ENCODE measurements around the gene PCDH9.
"Not testable (repeated sequence)": the region's sequence is repeated elsewhere in the genome, so short reads cannot be mapped to it uniquely, and the experiment has no call there.

Gene PCDH9

DNA sequence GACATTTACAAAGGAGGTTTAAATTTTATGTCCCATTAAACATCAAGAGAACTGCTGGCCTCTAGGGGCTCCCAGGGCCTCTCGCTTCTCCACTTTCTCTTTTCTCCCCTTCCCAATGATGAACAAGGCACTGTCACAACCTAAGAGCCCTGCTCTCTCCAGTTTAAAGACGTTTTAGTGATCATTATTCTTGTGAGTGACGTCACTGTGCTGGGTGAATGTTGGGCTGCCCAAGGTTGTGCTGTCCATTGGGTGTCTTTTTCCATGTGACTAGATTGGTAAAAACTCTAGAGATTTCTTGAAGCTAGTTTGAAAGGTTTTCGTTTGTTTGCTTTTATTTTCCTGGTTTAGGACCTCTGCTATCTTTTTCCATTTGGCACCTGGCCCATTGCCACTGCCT, 602.6 kb downstream of the PCDH9 start:
- no peak for DNase-seq

DNA sequence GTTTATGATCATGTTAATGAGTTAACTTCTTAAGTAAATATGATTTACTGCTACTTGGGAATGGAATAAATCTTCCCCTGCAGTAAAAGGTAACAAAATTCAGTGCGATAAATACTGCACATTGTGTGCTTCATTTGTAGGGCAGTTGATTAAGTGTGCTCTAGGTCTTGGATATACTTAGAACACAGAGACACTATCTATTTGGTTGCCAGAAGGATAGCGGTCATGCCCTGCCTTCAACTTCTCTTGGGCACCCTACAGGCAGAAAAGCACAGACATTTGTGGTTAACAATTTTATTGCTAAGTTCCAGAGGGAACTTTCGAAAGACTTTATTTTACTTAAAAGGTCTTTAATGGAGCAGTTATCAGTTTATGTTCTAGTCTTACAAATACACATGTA, 605.8 kb downstream of the PCDH9 start:
- no peak for DNase-seq

DNA sequence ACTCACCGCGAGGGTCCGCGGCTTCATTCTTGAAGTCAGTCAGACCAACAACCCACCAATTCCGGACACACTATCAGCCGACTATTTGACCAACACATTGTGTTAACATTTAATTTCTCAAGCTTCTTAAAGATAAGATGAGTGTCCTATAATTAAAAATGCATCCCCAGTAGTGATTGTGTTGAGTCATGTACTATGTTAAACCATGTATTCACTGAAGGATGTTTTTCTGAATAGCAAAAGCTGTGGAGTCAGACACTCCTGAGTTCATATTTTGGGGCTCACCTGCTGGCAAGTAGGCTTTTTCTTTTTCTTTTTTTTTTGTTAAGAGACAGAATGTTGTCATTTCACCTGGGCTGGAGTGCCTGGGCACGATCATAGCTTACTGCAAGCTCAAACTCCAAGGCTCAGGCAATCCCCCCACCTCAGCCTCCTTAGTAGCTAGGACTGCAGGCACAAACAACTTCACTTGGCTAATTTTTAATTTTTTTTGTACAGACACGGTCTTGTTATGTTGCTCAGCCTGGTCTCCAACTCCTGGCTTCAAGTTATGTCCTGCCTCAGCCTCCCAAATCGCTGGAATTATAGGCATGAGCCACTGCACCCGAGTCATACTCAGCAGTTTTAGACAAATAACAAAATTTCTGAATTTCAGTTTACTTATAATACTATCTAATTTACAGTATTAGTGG, 606.9 kb downstream of the PCDH9 start:
- no peak for DNase-seq

DNA sequence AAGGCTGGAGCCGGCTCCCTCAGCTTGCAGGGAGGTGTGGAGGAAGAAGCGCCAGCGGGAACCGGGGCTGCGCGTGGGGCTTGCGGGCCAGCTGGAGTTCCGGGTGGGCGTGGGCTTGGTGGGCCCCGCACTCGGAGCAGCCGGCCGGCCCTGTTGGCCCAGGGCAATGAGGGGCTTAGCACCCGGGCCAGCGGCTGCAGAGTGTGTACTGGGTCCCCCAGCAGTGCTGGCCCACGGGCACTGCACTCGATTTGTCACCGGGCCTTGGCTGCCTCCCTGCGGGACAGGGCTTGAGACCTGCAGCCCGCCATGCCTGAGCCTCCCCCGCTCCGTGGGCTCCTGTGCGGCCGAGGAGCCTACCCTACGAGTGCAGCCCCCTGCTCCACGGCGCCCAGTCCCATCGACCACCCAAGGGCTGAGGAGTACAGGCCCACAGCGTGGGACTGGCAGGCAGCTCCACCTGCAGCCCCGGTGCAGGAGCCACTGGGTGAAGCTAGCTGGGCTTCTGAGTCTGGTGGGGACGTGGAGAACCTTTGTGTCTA, 608.2 kb downstream of the PCDH9 start:
- not testable (repeated sequence) for DNase-seq

DNA sequence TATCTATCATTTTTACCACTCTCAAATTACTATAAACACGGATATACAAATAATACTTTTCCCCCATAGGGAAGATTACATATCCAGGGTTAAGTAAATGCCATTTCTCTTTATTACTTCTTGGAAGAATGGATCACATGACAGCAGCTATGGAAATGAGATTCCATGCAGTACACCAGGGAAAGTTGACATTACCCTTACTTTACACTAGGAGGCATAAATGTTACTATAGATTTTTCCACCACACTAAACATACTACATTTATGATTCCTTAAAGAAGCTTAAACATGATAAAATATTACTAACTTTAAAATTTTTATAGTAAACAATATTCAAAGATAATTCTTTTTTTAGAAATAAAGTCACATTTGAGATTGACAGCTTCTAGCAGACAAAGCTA, 611.4 kb downstream of the PCDH9 start:
- DNase-seq, result peak; percentile 60

DNA sequence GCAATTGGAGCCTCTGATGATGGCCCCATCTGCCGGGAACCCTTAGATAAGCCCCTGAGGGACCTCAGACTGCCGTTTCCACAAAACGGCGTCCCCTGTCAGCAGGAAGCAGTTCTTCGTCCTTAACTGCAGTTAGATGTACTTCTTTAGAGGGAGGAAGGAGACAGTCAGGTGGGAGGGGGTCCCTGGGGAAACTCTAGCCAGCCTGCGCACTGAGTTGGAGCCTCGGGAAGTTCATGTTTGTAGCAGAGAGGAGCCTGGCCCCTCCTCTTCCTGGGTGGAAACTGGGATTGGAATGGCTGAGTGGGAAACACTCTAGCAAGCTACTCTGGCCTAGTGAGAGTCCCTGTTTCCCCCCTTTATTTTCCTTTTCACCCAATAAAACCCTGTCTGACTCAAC, 612.4 kb downstream of the PCDH9 start:
- no peak for DNase-seq

DNA sequence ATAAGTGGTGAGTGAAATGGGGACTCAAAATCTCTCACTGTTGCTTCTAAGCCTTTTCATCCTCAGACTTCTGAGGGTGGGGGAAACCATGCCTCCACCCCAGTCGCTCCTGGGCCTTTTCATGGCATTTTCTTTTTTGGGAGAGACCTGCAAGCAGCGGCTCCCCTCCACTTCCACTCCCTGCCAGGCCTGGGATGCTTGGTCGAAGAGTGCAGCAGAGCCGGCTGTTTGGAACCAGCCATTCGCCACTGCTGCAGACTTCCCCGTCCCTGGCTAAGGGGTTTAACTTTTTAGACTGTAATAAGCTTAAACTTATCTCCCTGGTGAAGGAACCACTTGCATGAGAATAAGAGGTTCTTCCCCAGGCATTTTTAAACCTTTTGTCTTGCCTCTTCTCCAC, 617.2 kb downstream of the PCDH9 start:
- DNase-seq, result no peak

DNA sequence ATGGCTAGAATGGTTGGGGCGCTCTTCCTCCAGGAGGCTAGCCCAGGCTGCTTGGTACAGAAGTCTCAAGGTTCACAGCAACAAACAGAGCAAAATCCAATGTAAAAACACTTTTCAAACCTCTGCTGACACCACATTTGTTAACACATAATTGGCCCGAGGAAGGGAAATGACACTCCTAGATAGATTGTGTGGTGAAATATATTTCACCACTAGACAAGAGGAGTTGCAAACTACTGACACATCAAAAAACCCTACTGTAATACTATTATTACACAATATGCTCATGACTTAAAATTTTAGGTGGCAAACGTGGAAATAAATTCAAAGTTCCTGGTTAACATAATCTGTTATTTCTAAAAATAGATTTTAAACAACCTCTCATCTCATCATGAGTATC, 643.6 kb downstream of the PCDH9 start:
- DNase-seq, result no peak

DNA sequence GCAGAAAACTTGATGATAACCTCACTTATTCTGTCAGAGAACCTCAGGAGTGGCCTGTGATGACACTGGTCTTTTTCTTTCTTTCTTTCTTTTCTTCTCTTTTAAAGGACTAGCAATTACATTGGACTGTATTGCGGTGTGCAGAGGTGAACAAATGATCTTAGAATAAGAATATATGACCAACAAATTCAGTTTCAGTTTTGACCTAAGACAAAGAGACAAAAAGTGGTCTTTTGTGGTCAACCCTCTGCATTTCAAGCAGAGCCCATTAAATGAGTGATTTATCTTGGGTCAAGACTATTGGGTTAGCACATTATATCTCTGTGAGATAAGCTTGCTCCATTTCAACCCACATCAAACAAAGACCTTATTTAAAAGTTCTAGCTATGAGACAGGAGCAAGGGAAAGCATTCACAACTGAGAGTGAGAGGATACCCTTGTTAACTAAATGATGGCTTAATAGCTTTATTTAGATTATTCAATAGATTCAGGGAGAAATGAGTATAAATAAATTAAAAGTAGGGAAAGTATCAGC, 644.4 kb downstream of the PCDH9 start:
- peak; percentile 18 for DNase-seq

DNA sequence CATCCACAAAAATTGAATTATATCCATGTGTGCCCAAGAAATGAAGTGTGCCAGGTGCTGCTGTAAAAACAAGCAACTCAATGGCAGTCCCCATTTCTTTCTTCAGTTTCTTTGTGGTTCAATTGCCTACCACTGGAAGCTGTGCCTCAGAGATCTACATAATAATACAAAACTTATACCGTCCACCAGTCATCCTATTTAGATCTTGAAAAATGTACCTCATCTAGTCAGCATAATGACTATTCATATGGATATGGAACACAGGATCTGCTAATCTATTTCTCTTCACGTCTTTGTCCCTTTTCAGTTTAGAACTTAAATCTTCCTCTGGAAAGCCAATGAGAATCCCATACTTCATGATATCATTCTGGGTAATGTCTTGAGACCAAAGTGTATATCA, 648.5 kb downstream of the PCDH9 start:
- DNase-seq, result no peak

DNA sequence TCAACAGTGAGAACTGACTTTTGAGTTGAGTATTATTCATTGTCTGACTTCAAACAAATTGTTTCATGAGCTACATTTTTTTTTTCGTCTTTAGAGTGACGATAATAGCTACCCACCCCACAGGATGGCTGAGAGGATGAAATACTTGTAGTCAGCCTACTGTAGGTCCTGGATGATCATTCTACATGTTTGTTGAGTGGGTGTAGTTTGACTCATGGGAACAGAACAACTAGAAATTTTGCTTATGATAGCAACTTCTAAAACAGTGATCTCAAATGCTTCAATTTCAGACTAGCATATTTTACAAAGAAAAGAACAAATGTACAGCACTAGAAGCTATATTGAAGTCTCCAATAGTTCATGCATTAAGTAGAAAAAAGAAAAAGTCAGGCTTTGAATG, 651.8 kb downstream of the PCDH9 start:
- no peak for DNase-seq

DNA sequence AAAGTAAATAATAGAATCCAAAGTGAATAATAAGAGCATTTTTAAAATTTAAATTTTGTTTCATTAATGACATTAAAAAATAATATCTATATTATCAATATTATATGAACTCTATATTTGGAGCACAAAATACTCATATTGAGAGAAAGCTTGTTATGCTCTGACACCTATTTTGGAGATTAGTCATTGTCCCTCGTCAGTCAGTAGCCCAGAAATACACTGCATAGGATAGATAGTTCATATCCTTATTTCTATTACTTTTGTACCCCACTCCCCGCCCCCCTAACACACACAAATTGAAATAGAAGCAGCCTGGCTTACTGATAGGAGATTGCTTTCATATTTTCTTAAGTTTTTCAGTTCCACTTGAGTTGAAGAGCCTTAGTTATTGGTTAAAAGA, 652.8 kb downstream of the PCDH9 start:
- no peak for DNase-seq

DNA sequence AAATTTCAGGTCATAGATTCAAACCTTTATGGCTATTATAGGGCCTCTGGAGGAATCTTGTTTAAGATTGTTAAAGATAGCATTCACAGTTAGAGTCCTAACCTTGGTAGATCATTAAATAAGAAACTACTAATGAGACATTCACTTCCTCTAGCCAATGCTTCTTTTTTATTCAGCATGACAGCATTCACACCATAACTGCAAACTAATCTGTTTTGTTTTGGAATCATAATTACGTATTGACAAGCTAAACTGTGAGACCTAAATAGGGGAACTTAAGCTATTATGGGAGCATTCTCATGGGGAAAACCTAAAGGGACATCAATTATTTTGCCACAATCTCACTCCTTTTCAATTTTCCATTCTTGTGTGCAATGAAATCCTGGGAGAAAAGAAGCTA, 653.8 kb downstream of the PCDH9 start:
- no peak for DNase-seq

DNA sequence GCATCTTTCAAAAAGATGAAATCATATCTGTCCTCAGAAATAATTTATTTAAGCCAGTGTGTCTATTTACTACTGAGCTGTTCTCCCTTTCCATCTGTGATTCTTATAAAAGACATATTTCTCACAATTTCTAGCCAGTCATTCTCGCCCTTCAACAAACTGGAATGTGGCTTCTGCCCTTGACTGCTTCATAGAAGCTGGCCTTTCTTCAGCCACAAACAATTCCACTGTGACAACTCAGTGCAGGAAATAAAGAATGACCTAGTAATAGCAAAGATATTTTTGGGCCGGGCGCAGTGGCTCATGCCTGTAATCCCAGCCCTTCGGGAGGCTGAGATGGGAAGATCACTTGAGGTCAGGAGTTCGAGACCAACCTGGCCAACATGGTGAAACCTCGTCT, 655.5 kb downstream of the PCDH9 start:
- DNase-seq, result no peak

DNA sequence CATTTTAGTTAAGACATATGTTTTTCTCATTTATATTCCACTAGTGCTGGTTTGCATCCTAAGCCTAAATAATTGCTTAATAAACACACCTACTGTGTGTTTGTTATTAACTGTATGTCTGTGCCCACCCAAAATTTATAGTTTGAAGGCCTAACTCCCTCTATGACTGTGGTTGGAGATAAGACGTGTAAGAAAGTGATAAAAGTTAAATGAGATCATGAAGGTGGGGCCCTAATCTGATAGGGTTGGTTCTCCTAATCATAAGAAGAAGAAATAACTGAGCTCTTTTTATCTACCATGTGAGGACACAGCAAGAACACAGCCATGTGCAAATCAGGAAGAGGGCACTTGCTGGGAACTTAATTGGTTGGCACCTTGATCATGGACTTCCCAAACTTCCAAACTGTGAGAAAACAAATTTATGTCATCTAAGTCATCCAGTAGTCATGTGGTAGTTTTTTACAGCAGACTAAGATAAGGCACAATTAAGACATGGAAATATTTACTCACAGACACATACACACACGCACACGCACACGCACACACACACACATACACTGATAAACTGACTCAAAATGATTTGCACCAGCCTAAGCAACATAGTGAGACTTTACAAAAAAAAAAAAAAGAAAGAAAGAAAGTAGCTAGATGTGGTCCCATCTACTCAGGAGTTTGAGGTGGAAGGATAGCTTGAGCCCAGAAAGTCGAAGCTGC, 662.1 kb downstream of the PCDH9 start:
- DNase-seq, result peak; percentile 56

DNA sequence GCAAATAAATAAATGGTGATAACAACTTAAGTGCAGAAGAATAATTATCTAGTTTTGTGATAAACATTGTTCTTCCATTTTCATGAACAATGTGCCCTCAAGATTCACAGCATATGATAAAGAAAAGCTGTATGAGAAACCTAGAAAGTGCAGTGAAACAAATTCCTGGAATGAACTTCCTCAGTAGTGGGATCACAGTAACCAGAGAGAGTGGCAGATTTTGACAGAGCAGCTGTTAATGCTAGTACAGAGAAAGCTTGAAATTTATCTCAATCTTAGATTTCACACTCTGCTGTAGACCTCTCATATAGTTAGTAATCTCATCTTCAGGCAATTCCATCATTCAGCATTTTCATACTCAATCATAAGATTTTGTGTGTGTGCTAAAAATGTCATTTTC, 664.9 kb downstream of the PCDH9 start:
- peak; percentile 58 for DNase-seq

DNA sequence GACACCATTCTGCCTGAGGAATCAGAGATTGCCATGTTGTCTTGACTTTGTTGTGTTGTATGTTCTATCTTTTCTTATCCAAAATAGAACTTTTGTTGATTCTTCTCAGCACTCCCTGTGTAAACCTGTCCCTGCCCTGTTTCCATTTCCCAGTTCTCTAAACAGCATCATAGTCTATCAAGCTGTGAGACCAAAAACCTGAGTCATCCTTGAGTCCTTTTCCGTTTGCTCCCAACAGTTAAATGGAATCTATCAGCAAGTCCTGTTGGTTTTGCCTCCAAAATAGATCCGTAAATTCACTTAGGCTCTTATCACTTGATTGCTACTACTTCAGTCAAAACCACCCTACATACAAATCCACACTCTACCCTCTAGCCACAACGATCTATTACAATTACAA, 667.1 kb downstream of the PCDH9 start:
- DNase-seq, result peak; percentile 41

DNA sequence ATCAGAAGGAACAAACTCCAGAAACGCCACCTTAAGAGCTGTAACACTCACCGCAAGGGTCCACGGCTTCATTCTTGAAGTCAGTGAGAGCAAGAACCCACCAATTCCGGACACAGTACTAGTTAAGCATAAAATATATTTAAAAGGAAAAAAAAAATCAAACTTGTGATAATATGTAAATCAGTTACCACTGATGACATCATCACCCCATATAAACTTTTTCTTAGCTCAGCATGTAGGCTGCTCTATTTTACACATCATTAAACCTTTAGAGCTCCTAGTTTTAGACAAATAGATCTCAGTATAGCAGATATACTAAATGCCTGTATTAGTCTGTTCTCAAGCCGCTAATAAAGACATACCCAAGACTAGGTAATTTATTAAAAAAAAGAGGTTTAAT, 668.1 kb downstream of the PCDH9 start:
- no peak for DNase-seq

DNA sequence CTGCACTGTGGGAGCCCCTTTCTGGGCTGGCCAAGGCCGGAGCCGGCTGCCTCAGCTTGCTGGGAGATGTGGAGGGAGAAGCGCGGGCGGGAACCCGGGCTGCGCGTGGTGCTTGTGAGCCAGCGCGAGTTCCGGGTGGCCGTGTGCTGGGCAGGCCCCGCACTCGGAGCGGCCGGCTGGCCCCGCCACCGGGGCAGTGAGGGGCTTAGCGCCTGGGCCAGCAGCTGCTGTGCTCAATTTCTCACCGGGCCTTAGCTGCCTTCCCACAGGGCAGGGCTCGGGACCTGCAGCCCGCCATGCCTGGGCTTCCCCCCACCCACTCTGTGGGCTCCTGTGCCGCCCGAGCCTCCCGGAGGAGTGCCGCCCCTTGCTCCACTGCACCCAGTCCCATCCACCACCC, 669.1 kb downstream of the PCDH9 start:
- no peak for DNase-seq

DNA sequence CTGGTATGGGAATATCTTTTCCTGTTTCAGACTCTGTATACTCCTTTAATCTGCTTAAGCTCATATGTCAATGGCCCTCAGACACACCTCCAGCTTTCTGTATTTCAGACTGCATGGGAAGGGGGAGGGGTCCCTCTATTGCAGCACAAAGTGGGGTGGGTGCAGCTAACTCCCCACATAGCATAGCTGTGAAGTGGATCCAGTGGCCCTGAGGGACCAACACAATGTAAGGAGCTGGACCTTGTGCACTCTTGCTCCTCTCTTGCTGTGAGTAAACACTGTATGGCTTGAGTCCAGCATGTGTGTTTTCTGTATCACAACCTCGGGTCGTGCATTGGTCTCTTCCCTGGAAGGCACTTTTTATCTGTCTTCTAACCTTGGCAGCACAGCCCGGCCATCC, 669.9 kb downstream of the PCDH9 start:
- DNase-seq, result no peak

DNA sequence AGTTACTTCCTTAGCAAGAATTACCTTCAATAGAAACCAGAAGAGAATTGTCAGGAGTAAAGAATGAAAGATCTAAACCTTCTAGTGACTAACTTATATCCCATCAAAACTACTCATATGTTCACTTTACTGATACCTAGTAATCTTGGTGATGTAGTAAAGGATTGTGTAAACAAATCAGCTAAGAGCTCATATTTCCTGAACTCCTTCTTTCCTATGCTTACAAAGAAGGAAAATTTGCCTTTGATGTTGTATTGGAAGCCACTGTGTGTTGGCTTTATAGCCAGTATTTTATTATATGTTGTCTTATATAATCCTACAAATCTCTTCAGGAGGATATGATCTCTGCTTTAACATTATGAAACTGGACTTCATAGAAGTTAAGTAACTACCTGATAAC, 671.0 kb downstream of the PCDH9 start:
- DNase-seq, result no peak

DNA sequence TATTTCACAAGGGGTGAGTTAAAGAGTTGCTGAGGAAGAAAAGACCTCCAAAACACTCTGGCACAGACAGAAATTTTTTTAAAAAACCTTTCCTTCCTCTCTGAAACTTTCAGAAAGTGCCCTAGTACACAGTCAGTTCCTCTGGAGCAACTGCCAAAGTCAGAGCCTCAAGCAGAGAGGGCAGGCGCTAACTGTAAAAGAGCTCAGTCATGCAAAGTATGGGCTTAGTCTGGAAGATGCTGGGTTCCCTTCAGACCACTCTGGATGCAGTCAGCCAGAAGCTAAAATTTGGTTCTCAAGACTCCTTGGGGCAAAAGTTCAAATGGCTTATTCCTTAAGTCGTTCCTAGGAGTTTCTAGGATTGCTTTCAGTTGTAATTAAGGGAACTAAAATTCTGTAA, 671.6 kb downstream of the PCDH9 start:
- DNase-seq, result no peak

DNA sequence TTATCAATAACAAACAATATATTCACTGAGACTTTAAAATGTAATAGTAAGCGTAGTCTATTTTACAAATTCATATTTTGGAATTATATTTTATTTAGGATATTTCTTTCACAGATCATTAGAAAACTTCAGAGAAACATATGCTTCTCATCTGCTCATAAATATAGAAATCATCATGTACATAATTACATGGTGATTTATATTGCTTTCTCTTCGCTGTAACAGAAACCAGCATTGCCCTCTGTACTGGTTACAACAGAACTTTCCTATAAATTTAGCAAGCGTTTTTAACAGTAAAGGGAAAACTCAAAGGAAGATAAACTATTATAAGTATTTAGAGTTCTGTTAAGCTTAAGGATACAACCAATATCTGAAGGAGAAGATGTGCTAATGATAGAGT, 672.8 kb downstream of the PCDH9 start:
- no peak for DNase-seq

DNA sequence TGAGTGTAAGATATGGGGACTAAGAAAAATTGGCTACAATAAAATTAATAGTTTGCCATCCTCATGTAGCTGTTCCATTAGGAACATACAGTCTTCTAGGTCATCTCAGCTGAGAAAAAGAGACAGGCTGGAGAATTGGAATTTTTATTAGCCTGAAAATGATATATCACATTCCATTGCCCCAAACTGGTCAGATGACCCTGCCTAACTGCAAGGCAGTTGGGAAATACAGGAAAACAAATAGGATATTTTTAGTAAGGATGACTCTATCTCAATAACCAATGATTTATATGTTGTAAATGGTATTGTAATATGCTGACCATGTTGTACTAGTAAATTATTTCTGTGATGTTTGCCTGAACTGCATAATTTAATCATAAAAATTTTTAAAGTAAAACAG, 673.8 kb downstream of the PCDH9 start:
- DNase-seq, result no peak

All from OCI-M1 (cell line).